Hepatocyte (in vitro differentiated cells): ENCODE results near the gene YIPF2. TPM values are rescaled to one million over a fixed set of nuclear protein-coding genes. Genes with fewer than 3 reads are reported as not detected.

Source experiments
- DNase-seq: peaks from one replicate; pipeline ENCODE4 v3.0.0-alpha.2; 2016; ENCODE audit warnings: low spot score
- H2AFZ ChIP-seq: fragments of 200-600 bp; sonication (generic); 2 replicates; pipeline ENCODE4 v1.6.0; 2016; ENCODE audit warnings: antibody characterized with exemption, mild to moderate bottlenecking
- H3K27ac ChIP-seq: fragments of 200-600 bp; sonication (generic); 2 replicates; pipeline ENCODE4 v1.5.1; 2016; ENCODE audit warnings: mild to moderate bottlenecking
- H3K27me3 ChIP-seq: fragments of 200-600 bp; sonication (generic); 2 replicates; pipeline ENCODE4 v1.6.1; 2016
- H3K36me3 ChIP-seq: fragments of 200-600 bp; sonication (generic); replicated peaks from 2 replicates; pipeline ENCODE4 v1.5.1; 2016; ENCODE audit warnings: low read depth; ENCODE audit not compliant: insufficient read depth
- H3K4me1 ChIP-seq: fragments of 200-600 bp; sonication (generic); 2 replicates; pipeline ENCODE4 v1.5.1; 2016; ENCODE audit warnings: mild to moderate bottlenecking, moderate library complexity; ENCODE audit not compliant: insufficient read depth
- H3K4me2 ChIP-seq: fragments of 200-600 bp; sonication (generic); 2 replicates; pipeline ENCODE4 v1.6.0; 2016
- H3K4me3 ChIP-seq: fragments of 200-600 bp; sonication (generic); 2 replicates; pipeline ENCODE4 v1.5.1; 2016; ENCODE audit warnings: mild to moderate bottlenecking
- H3K79me2 ChIP-seq: fragments of 200-600 bp; sonication (generic); 2 replicates; pipeline ENCODE4 v1.6.0; 2017; ENCODE audit warnings: mild to moderate bottlenecking
- H3K9me2 ChIP-seq: fragments of 200-600 bp; sonication (generic); replicated peaks from 2 replicates; pipeline ENCODE4 v1.6.0; 2017; ENCODE audit warnings: mild to moderate bottlenecking; ENCODE audit not compliant: insufficient read depth
- H3K9me3 ChIP-seq: fragments of 200-600 bp; sonication (generic); 2 replicates; pipeline ENCODE4 v1.5.1; 2016; ENCODE audit warnings: low read depth, mild to moderate bottlenecking
- H4K20me1 ChIP-seq: fragments of 200-600 bp; sonication (generic); 2 replicates; pipeline ENCODE4 v1.6.0; 2016; ENCODE audit warnings: mild to moderate bottlenecking; ENCODE audit not compliant: insufficient read depth, poor library complexity, severe bottlenecking
- EZH2 ChIP-seq: fragments of 200-600 bp; sonication (generic); IDR thresholded peaks from 2 replicates; pipeline ENCODE4 v1.6.1; 2016; ENCODE audit warnings: antibody characterized with exemption, mild to moderate bottlenecking, borderline replicate concordance
- EZH2phosphoT487 ChIP-seq: fragments of 200-600 bp; sonication (generic); IDR thresholded peaks from one replicate; pipeline ENCODE4 v1.6.1; 2018; ENCODE audit warnings: antibody characterized with exemption, mild to moderate bottlenecking, low read depth, moderate library complexity; ENCODE audit not compliant: unreplicated experiment, severe bottlenecking
- WGBS: methylation state at CpG from one replicate; pipeline ENCODE4 v1.1.6; 2016; ENCODE audit warnings: low lambda C conversion rate; ENCODE audit errors: missing lambda C conversion rate; 5-methylcytosine and 5-hydroxymethylcytosine counted together
- polyA plus RNA-seq: library from polyadenylated mRNA; unstranded; fragments of >200 nt; fragmentation: Nextera tagmentation; extraction: Ambion mirVana; gene quantifications from 2 replicates; pipeline ENCODE4 v1.2.1, GENCODE V29; 2016
- total RNA-seq: library from RNA; depleted of rRNA; stranded (reverse); fragments of >200 nt; gene quantifications from 2 replicates; pipeline ENCODE4 v1.2.3, GENCODE V29; 2014
- TF ChIP-seq, protein P1 (sequence below): fragments of 200-600 bp; sonication (generic); IDR thresholded peaks from 2 replicates; pipeline ENCODE4 v1.5.1; 2016; ENCODE audit warnings: antibody characterized with exemption, mild to moderate bottlenecking; ENCODE audit not compliant: poor library complexity

The YIPF2 gene
- total and polyA plus RNA-seq, 2 experiments from 2014 or later, result 80.3 to 115 TPM

DNA sequence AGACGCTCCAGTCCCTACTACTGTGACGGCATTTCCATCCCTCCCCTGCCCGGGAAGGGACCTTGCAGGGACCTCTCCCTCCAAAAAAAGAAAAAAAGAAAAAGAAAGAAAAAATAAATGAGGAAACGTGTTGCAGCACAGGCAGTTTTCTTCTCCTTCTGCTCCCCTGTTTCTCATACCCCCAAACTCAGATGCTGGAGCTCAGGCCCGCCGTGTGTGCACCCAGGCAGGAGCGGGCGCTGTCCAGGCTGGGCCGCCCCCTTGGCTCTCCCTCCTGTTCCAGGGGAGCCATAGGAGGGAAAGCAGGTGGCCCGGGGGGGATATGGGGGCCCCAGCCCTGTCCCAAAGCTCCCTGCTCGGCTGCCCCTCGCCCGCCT, 5.8 kb downstream of the YIPF2 start:
- Histone ChIP-seq H3K9me2 (no peaks in the 10 kb centered on the region), H2AFZ (no peak overlapping the region), H4K20me1 (no peaks in the 10 kb centered on the region), H3K79me2 (peaks cover 14% of the 10 kb centered on the region), H3K9me3 (no peaks in the 10 kb centered on the region), H3K4me3 (no peak overlapping the region), H3K27me3 (no peaks in the 10 kb centered on the region), H3K36me3 (no peaks in the 10 kb centered on the region), H3K4me1 (peaks cover 4% of the 10 kb centered on the region), H3K27ac (no peak overlapping the region), H3K4me2 (no peak overlapping the region)
- TF ChIP-seq EZH2phosphoT487 (no peak), EZH2 (no peak)
- TF ChIP-seq, protein P1, sequence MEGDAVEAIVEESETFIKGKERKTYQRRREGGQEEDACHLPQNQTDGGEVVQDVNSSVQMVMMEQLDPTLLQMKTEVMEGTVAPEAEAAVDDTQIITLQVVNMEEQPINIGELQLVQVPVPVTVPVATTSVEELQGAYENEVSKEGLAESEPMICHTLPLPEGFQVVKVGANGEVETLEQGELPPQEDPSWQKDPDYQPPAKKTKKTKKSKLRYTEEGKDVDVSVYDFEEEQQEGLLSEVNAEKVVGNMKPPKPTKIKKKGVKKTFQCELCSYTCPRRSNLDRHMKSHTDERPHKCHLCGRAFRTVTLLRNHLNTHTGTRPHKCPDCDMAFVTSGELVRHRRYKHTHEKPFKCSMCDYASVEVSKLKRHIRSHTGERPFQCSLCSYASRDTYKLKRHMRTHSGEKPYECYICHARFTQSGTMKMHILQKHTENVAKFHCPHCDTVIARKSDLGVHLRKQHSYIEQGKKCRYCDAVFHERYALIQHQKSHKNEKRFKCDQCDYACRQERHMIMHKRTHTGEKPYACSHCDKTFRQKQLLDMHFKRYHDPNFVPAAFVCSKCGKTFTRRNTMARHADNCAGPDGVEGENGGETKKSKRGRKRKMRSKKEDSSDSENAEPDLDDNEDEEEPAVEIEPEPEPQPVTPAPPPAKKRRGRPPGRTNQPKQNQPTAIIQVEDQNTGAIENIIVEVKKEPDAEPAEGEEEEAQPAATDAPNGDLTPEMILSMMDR, result no peak
- no peak for DNase-seq
- 91% methylated on average over 13 of the region's 13 CpGs for WGBS

DNA sequence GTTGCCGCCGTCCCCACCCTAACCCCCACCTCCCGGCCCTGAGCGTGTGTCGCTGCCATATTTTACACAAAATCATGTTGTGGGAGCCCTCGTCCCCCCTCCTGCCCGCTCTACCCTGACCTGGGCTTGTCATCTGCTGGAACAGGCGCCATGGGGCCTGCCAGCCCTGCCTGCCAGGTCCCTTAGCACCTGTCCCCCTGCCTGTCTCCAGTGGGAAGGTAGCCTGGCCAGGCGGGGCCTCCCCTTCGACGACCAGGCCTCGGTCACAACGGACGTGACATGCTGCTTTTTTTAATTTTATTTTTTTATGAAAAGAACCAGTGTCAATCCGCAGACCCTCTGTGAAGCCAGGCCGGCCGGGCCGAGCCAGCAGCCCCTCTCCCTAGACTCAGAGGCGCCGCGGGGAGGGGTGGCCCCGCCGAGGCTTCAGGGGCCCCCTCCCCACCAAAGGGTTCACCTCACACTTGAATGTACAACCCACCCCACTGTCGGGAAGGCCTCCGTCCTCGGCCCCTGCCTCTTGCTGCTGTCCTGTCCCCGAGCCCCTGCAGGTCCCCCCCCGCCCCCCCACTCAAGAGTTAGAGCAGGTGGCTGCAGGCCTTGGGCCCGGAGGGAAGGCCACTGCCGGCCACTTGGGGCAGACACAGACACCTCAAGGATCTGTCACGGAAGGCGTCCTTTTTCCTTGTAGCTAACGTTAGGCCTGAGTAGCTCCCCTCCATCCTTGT, 6.4 kb downstream of the YIPF2 start:
- Histone ChIP-seq H3K9me2 (no peaks in the 10 kb centered on the region), H3K27me3 (no peaks in the 10 kb centered on the region), H3K36me3 (no peaks in the 10 kb centered on the region), H4K20me1 (no peaks in the 10 kb centered on the region), H3K27ac (no peak overlapping the region), H3K4me2 (no peak overlapping the region), H3K4me1 (no peaks in the 10 kb centered on the region), H2AFZ (no peak overlapping the region), H3K9me3 (no peaks in the 10 kb centered on the region), H3K79me2 (peaks cover 8% of the 10 kb centered on the region), H3K4me3 (no peak overlapping the region)
- DNase-seq, result no peak
- WGBS, result 87% methylated on average over 21 of the region's 33 CpGs
- no peak for TF ChIP-seq EZH2phosphoT487
- TF ChIP-seq, protein P1, result no peak
- no peak for TF ChIP-seq EZH2

DNA sequence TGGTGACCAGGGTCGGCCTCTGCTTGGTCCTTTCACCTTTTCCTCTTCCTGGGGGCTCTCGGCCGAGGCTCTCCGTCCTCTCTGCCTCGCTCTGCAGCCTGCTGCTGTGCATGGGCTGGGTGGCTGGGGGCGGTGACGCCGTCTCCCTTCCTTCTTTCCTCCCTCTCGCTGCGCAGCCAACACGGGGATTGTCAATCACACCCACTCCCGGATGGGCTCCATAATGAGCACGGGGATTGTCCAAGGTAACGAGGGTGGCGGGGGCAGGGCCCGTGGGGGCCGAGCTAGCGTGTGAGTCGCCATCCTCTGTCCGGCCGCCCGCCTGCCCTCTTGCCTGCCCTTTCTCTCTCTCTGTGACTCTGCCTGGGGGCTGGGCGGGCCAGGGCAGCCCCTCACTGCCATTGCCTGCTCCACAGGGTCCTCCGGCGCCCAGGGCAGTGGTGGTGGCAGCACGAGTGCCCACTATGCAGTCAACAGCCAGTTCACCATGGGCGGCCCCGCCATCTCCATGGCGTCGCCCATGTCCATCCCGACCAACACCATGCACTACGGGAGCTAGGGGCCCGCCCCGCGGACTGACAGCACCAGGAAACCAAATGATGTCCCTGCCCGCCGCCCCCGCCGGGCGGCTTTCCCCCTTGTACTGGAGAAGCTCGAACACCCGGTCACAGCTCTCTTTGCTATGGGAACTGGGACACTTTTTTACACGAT, 7.1 kb downstream of the YIPF2 start:
- Histone ChIP-seq H3K4me3 (no peak overlapping the region), H3K79me2 (peaks cover under 1% of the 10 kb centered on the region)
- 92% methylated on average over 33 of the region's 43 CpGs for WGBS

More for the DNA sequence above, 7.1 kb downstream of the YIPF2 start:
- Histone ChIP-seq H4K20me1 (no peaks in the 10 kb centered on the region), H3K27me3 (no peaks in the 10 kb centered on the region), H3K9me2 (no peaks in the 10 kb centered on the region), H3K4me1 (no peaks in the 10 kb centered on the region), H3K9me3 (no peaks in the 10 kb centered on the region), H2AFZ (no peak overlapping the region), H3K27ac (no peak overlapping the region), H3K36me3 (no peaks in the 10 kb centered on the region), H3K4me2 (no peak overlapping the region)
- TF ChIP-seq EZH2phosphoT487 (no peak), EZH2 (no peak)
- TF ChIP-seq, protein P1, result no peak
- DNase-seq, result no peak
